Thymus (tissue), 11 donors: ENCODE measurements around the gene SHANK1. TPM values are rescaled to one million over a fixed set of nuclear protein-coding genes. Genes with fewer than 3 reads are reported as not detected.
"Not testable (repeated sequence)": the region's sequence is repeated elsewhere in the genome, so short reads cannot be mapped to it uniquely, and the experiment has no call there.

Experiments used
- DNase-seq, 9 donors: peaks; one replicate each; pipeline ENCODE4 v3.0.0-alpha.2; 2013; ENCODE audit warnings: low spot score in 9 of 9, low read depth in 6 of 9, missing footprints in 1 of 9
- H3K27ac ChIP-seq, 2 donors: one replicate each; pipeline ENCODE4 v1.5.1; 2013; ENCODE audit warnings: control low read depth in 1 of 2, low read depth in 1 of 2, low read length in 1 of 2, mild to moderate bottlenecking in 1 of 2, moderate library complexity in 1 of 2
- H3K27me3 ChIP-seq, 2 donors: one replicate each; pipeline ENCODE4 v1.5.1; 2013; ENCODE audit warnings: low read length in 1 of 2; ENCODE audit not compliant: control insufficient read depth in 2 of 2, insufficient read depth in 1 of 2
- H3K36me3 ChIP-seq, 2 donors: one replicate each; pipeline ENCODE4 v1.5.1; 2013; ENCODE audit warnings: low read length in 1 of 2, mild to moderate bottlenecking in 1 of 2, moderate library complexity in 1 of 2; ENCODE audit not compliant: control insufficient read depth in 2 of 2, insufficient read depth in 2 of 2
- H3K4me1 ChIP-seq, 2 donors: one replicate each; pipeline ENCODE4 v1.5.1; 2013; ENCODE audit warnings: low read length in 2 of 2; ENCODE audit not compliant: control insufficient read depth in 2 of 2, insufficient read depth in 2 of 2
- H3K4me3 ChIP-seq, 2 donors: one replicate each; pipeline ENCODE4 v1.5.1; 2013; ENCODE audit warnings: low read length in 2 of 2, control low read depth in 1 of 2, mild to moderate bottlenecking in 1 of 2
- H3K9me3 ChIP-seq, 2 donors: one replicate each; pipeline ENCODE4 v1.5.1; 2013; ENCODE audit warnings: low read length in 1 of 2, mild to moderate bottlenecking in 1 of 2; ENCODE audit not compliant: control insufficient read depth in 2 of 2, insufficient read depth in 1 of 2
- WGBS: extraction: QIAGEN DNeasy Blood & Tissue Kit; methylation state at CpG from one replicate; pipeline ENCODE4 v1.1.7; 2013; 5-methylcytosine and 5-hydroxymethylcytosine counted together
- polyA plus RNA-seq: library from polyadenylated mRNA; stranded (reverse); fragments of 200-250 nt; gene quantifications from one replicate; pipeline ENCODE4 v1.2.3, GENCODE V29; 2013
- total RNA-seq: library from RNA; stranded (reverse); fragments of 120-200 nt; gene quantifications from one replicate; pipeline ENCODE4 v1.2.4, GENCODE V29; 2013
- donor health status: healthy.

Gene SHANK1
- total and polyA plus RNA-seq, 2 donors: 0.39 to 1.8 TPM

DNA sequence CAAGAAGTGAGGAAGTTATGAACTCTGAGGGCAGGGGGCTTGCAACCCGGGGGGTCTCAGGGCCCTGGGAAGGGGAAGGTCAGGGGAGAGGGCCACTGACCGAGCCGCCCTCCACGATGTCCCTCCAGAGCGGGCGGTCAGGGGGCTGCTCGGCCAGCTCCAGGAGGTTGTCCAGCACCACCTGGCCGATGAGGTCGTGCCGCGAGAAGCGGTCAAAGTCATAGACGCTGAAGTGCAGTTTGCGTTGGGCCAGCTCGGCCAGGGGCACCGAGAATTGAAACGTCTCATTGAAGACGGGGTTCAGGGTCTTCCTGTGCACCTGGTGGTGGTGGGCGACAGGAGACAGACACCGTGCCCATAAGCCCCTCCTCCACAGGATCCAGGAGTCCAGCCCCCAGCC is 90.4 kb downstream of the SHANK1 start:
- H3K27me3 ChIP-seq: no peaks in the 10 kb centered on the region
- WGBS: 88% methylated on average over 20 of the region's 20 CpGs
- H3K36me3 ChIP-seq: no peaks in the 10 kb centered on the region
- no peak overlapping the region for H3K27ac ChIP-seq
- peaks cover 2 to 7% of the 10 kb centered on the region in 2 donors for H3K9me3 ChIP-seq
- no peak overlapping the region for H3K4me3 ChIP-seq
- DNase-seq: no peak
- no peaks in the 10 kb centered on the region for H3K4me1 ChIP-seq

- no peak overlapping the region for H3K4me3 ChIP-seq
- H3K9me3 ChIP-seq: peaks cover 0 to 4% of the 10 kb centered on the region in 2 donors
- H3K27me3 ChIP-seq: no peaks in the 10 kb centered on the region
- 92% methylated on average over 7 of the region's 7 CpGs for WGBS
- H3K27ac ChIP-seq: no peak overlapping the region
- H3K36me3 ChIP-seq: no peaks in the 10 kb centered on the region
- no peaks in the 10 kb centered on the region for H3K4me1 ChIP-seq
- no peak for DNase-seq
Observed at GRCh38 chr19:50628551-50628950, 91.1 kb downstream of the SHANK1 start.

DNA sequence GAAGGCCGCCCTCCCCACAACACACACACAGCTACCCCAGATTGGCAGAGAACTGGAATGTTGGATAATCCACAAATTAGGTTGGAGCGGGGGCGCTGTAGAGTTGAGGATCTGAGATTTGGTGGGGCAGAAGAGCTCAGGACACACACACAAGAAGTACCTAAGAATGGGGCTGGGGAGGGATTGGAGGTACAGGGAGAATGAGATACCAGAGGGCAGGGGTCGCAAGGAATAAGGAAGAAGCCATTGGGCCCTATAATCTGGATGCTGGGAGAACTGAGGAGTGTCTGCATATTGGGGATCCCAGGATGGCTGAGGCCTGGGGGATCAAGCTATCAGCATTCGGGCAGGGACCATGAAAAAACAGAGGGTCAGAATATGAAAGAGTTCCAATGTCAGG is 91.5 kb downstream of the SHANK1 start:
- Histone ChIP-seq H3K4me1 (no peaks in the 10 kb centered on the region), H3K4me3 (no peak overlapping the region), H3K9me3 (peaks cover 0 to 4% of the 10 kb centered on the region in 2 donors), H3K27me3 (no peaks in the 10 kb centered on the region), H3K36me3 (no peaks in the 10 kb centered on the region), H3K27ac (no peak overlapping the region)
- WGBS: 91% methylated on average over 5 of the region's 5 CpGs
- DNase-seq: no peak

DNA sequence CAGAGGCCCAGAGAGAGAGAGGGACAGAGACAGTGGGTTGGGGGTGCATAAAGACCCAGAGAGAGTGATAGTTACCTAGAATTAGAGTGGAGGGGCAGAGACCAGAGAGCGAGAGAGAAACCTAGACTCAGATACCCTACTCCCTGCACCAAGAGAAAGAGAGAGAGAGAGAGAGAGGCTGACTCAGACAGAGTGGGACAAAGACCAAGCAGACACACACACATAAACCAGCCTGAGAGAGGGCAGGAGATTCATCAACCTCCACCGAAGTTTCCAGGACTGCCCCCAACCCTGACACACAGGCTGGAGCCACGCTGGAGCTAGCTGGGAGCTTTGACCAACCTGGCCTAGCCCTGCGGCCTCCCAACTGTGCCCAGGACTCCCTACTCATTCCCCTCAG is 92.8 kb downstream of the SHANK1 start:
- Histone ChIP-seq H3K27ac (no peak overlapping the region), H3K36me3 (no peaks in the 10 kb centered on the region), H3K9me3 (no peaks in the 10 kb centered on the region), H3K4me3 (no peak overlapping the region), H3K4me1 (no peaks in the 10 kb centered on the region), H3K27me3 (no peaks in the 10 kb centered on the region)
- DNase-seq: no peak
- 85% methylated on average over 4 of the region's 4 CpGs for WGBS

DNA sequence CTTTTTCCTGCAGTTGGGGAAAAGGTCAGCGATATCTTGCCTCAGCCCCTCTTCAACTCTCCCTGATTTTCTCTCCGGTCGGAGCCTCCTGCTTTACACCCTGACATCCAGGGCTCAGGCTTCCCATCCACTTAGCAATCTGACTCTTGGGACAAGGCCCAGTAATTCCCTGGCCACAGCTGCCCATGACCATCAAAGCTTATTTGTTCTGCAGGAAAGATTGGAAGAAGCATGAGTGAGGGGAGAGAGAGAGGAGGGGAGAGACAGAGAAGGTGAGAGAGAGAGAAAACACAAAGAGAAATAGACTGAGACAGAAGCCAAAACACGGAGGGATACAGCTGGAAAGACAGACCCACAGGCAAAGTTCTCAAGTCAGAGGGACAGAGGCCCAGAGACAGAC is 93.6 kb downstream of the SHANK1 start:
- no peaks in the 10 kb centered on the region for H3K9me3 ChIP-seq
- no peak for DNase-seq
- WGBS: 87% methylated on average over 4 of the region's 4 CpGs

DNA sequence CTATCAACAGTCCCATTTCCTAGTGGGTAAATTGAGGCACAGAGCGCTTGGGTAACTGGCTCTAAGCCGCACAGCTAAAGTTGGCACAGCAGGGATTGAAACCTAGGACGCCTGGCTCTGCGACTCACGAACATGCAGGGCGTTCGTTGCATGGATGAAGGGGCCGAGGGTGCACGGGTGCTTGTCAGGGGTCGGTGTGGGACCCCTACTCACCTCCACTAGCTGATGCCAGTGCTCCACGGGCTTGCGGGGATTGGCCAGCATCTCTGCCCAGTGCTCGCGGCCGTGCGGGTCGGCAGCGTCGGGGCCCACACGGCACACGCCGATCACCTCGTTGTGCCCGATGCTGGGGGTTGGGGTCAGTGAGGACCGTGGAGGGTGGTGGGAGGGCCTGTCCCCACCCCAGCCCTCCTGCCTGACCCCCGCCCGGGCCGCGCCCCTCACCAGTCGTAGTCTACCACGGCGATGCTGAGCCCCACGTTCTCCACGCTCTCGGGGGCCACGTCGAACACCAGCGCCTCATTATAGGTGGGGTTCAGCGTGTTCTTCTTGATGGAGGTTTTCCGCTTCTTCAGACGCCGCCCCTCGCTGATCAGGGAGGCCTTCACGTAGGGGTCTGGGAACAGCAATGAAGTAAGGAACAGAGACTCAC is 94.5 kb downstream of the SHANK1 start:
- no peaks in the 10 kb centered on the region for H3K9me3 ChIP-seq
- no peaks in the 10 kb centered on the region for H3K36me3 ChIP-seq
- H3K4me1 ChIP-seq: no peaks in the 10 kb centered on the region
- no peak for DNase-seq
- H3K4me3 ChIP-seq: no peak overlapping the region
- 95% methylated on average over 44 of the region's 44 CpGs for WGBS
- no peak overlapping the region for H3K27ac ChIP-seq
- no peaks in the 10 kb centered on the region for H3K27me3 ChIP-seq

More for the DNA sequence above, 93.6 kb downstream of the SHANK1 start:
- Histone ChIP-seq H3K27ac (no peak overlapping the region), H3K4me3 (no peak overlapping the region), H3K27me3 (no peaks in the 10 kb centered on the region), H3K4me1 (no peaks in the 10 kb centered on the region), H3K36me3 (no peaks in the 10 kb centered on the region)

DNA sequence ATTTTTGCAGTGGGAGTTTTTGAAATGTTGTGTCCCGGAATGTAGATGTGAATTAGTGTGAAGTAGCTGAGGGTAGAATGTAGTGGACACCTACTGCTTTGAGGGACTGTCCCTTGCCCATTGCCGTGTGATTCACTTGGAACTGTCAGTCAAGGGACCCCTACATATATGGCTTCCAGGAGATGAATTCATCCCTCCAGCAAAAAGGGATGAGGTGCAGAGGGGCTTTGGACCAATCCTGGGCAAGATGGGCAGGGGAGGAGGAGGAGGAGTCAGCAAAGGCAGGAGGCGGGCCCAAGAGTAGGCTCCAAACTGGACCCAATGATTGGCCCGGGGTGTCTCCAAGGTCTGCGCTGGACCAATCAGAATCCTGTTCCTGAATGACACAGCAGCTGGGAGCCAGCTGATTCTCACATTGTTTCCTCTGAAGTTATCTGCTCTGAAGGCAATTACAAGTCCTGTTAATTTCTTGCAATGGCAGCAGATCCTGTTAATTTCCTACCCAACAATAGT is 99.2 kb downstream of the SHANK1 start:
- 95% methylated on average over 4 of the region's 5 CpGs for WGBS
- not testable (repeated sequence) for DNase-seq

DNA sequence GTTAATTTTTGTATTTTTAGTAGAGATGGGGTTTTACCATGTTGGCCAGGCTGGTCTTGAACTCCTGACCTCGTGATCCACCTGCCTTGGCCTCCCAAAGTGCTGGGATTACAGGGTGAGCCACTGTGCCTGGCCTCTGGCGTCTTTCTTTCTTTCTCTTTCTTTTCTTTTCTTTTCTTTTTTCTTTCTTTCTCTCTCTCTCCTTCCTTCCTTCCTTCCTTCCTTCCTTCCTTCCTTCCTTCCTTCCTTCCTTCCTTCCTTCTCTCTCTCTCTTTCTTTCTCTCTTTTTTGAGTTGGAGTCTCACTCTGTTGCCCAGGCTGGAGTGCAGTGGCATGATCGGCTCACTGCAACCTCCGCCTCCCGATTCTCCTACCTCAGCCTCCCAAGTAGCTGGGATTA is 100.4 kb downstream of the SHANK1 start:
- WGBS: 81% methylated on average over 5 of the region's 5 CpGs
- not testable (repeated sequence) for DNase-seq, H3K9me3 ChIP-seq, H3K27me3 ChIP-seq, H3K27ac ChIP-seq, H3K36me3 ChIP-seq, H3K4me1 ChIP-seq, H3K4me3 ChIP-seq

More for the DNA sequence above, 99.2 kb downstream of the SHANK1 start:
- H3K27me3 ChIP-seq, H3K9me3 ChIP-seq, H3K36me3 ChIP-seq, H3K4me1 ChIP-seq, H3K4me3 ChIP-seq, H3K27ac ChIP-seq: not testable (repeated sequence)

- WGBS: 92% methylated on average over 4 of the region's 5 CpGs
- not testable (repeated sequence) for H3K27me3 ChIP-seq, H3K36me3 ChIP-seq, DNase-seq, H3K4me3 ChIP-seq, H3K4me1 ChIP-seq, H3K9me3 ChIP-seq, H3K27ac ChIP-seq
Observed at GRCh38 chr19:50618379-50618778, 101.2 kb downstream of the SHANK1 start.
